WTC11 (cell line): ENCODE results near the gene GALK2.

Source experiments
- CTCF ChIP-seq: fragments of 200-600 bp; IDR thresholded peaks from 2 replicates; pipeline ENCODE4 v1.8.0; 2022; ENCODE audit warnings: antibody characterized with exemption
- STAT6 ChIP-seq: sonication (generic); formaldehyde crosslinking; conservative IDR thresholded peaks from 2 replicates; pipeline ENCODE4 v1.8.1; 2023; ENCODE audit warnings: mild to moderate bottlenecking, low read depth, missing genetic modification reagents, moderate library complexity
- ZNF138 ChIP-seq: sonication (generic); formaldehyde crosslinking; conservative IDR thresholded peaks from 2 replicates; pipeline ENCODE4 v1.8.1; 2022; ENCODE audit warnings: mild to moderate bottlenecking, moderate library complexity, missing genetic modification reagents

- TF ChIP-seq ZNF138 (CRISPR knock-in tag) (no peak), CTCF (no peak), STAT6 (CRISPR knock-in tag) (no peak)
Observed at GRCh38 chr15:49154359-49154758, 15.7 kb upstream of the GALK2 start.
